Panc1 (cell line): ENCODE results near the gene CHI3L1. TPM values are rescaled to one million over a fixed set of nuclear protein-coding genes. Genes with fewer than 3 reads are reported as not detected.

Experiments
- ATAC-seq: fragments of 200-7000 bp; cut with Tn5 transposase; 2 replicates; pipeline ENCODE4 v1.9.1; 2020; ENCODE audit warnings: mild to moderate bottlenecking, moderate library complexity
- BruUV-seq: library from RNA; stranded (reverse); fragments of 400-500 nt; replicated peaks from 2 replicates; lab custom pipeline; 2021; lab: Mats Ljungman, UMichigan
- CTCF ChIA-PET: fragments of 300-600 bp; sonication (Branson Sonifier 250); formaldehyde crosslinking; loops from one replicate; lab custom pipeline; 2022; ENCODE audit warnings: antibody characterized with exemption; lab: Charles Lee
- POLR2A ChIA-PET: fragments of 300-600 bp; sonication (Branson Sonifier 250); formaldehyde crosslinking; loops from one replicate; lab custom pipeline; 2022; ENCODE audit warnings: antibody characterized with exemption; lab: Charles Lee
- DNase-seq: peaks from one replicate; pipeline ENCODE4 v3.0.0-alpha.2; 2010; ENCODE audit warnings: low read depth, low spot score
- H3K27ac ChIP-seq: 2 replicates; pipeline ENCODE4 v1.5.1; 2011; ENCODE audit warnings: mild to moderate bottlenecking, low read length, inconsistent platforms
- H3K27me3 ChIP-seq: fragments of 200-500 bp; sonication (Bioruptor generic); 2 replicates; pipeline ENCODE4 v1.6.0; 2014; ENCODE audit warnings: low read length, inconsistent platforms; ENCODE audit not compliant: control insufficient read depth, insufficient read depth
- H3K36me3 ChIP-seq: fragments of 200-500 bp; sonication (Bioruptor generic); 2 replicates; pipeline ENCODE4 v1.5.1; 2014; ENCODE audit warnings: inconsistent platforms, mild to moderate bottlenecking, low read length, moderate library complexity; ENCODE audit not compliant: control insufficient read depth, insufficient read depth
- H3K4me1 ChIP-seq: 2 replicates; pipeline ENCODE4 v1.5.1; 2011; ENCODE audit warnings: inconsistent platforms, mild to moderate bottlenecking, low read length, moderate library complexity; ENCODE audit not compliant: control insufficient read depth, insufficient read depth
- H3K4me3 ChIP-seq, 2 experiments: 2 replicates each; pipeline ENCODE4 v1.5.1; 2011 to 2012; ENCODE audit warnings: low read depth in 2 of 2, low read length in 2 of 2, mild to moderate bottlenecking in 2 of 2, inconsistent platforms in 1 of 2, moderate library complexity in 1 of 2
- H3K9me3 ChIP-seq: fragments of 200-500 bp; sonication (Bioruptor generic); 2 replicates; pipeline ENCODE4 v1.5.1; 2014; ENCODE audit warnings: low read depth, mild to moderate bottlenecking, inconsistent platforms, low read length, moderate library complexity; ENCODE audit not compliant: control insufficient read depth, insufficient read depth
- CTCF ChIP-seq: fragments of 450-650 bp; IDR thresholded peaks from 2 replicates; pipeline ENCODE4 v1.5.1; 2017; ENCODE audit warnings: mild to moderate bottlenecking
- POLR2AphosphoS5 ChIP-seq: IDR thresholded peaks from 2 replicates; pipeline ENCODE4 v1.6.1; 2012; ENCODE audit warnings: mild to moderate bottlenecking, low read depth, low read length, moderate library complexity
- REST ChIP-seq, 2 experiments: IDR thresholded peaks; 2 replicates each; pipeline ENCODE4 v1.6.1; 2011 to 2012; ENCODE audit warnings: low read depth in 2 of 2, control low read depth in 1 of 2, low read length in 1 of 2, mild to moderate bottlenecking in 1 of 2, moderate library complexity in 1 of 2; ENCODE audit not compliant: insufficient read depth in 1 of 2
- SIN3A ChIP-seq: IDR thresholded peaks from 2 replicates; pipeline ENCODE4 v1.6.1; 2012; ENCODE audit warnings: low read depth, mild to moderate bottlenecking, low read length, moderate library complexity, borderline replicate concordance; ENCODE audit not compliant: insufficient read depth
- TCF7L2 ChIP-seq: IDR thresholded peaks from 2 replicates; pipeline ENCODE4 v1.6.1; 2011; ENCODE audit warnings: mild to moderate bottlenecking, low read depth, low read length, inconsistent platforms
- in situ Hi-C: cut with HindIII; loops from 2 replicates; pipeline ENCODE4 v1.10.0; 2016; ENCODE audit warnings: low sequenced_read_pairs, low pct_unique_long_range_greater_than_20kb
- intact Hi-C: fragments of 100-400 bp; cut with micrococcal nuclease; formaldehyde crosslinking; loops from one replicate; pipeline ENCODE4 v1.10.0; 2022; ENCODE audit not compliant: unreplicated experiment
- total RNA-seq: library from RNA; stranded (reverse); gene quantifications from one replicate; pipeline ENCODE4 v1.2.1, GENCODE V29; 2021; ENCODE audit not compliant: unreplicated experiment

Gene CHI3L1
- total RNA-seq, 1 experiment from 2014 or later, result 0.10 TPM

- Histone ChIP-seq H3K4me3 (no peak overlapping the region), H3K27me3 (no peaks in the 10 kb centered on the region), H3K27ac (no peak overlapping the region), H3K9me3 (no peaks in the 10 kb centered on the region), H3K4me1 (no peaks in the 10 kb centered on the region), H3K36me3 (no peaks in the 10 kb centered on the region)
- ChIA-PET CTCF (no interaction called here), POLR2A (no interaction called here)
- DNase-seq (no peak), ATAC-seq (no peak)
- in situ Hi-C loops, result no loop called here
- TF ChIP-seq CTCF, result no peak
- TF ChIP-seq REST (IDR thresholded peaks at IDR 0.05; ENCODE audit: insufficient read depth in 1 of 2, low read depth in 2 of 2, low read length in 1 of 2), result no peak
- no peak for TF ChIP-seq POLR2AphosphoS5
- no peak for TF ChIP-seq SIN3A
- no peak for TF ChIP-seq TCF7L2
- intact Hi-C loops, result no loop called here
- BruUV-seq, result no TSS peak
These were observed 8.4 kb downstream of the CHI3L1 start for GRCh38 chr1:203178083-203178482.

- DNase-seq, result no peak
- Histone ChIP-seq H3K27me3 (no peaks in the 10 kb centered on the region), H3K4me3 (no peak overlapping the region), H3K9me3 (no peaks in the 10 kb centered on the region), H3K27ac (no peak overlapping the region), H3K4me1 (no peaks in the 10 kb centered on the region), H3K36me3 (no peaks in the 10 kb centered on the region)
- CTCF ChIA-PET, result no interaction called here
- ATAC-seq, result peak; percentile 35; the same call in 1 of the 2 replicates
- BruUV-seq, result no TSS peak
- POLR2A ChIA-PET, result no interaction called here
- TF ChIP-seq REST (IDR thresholded peaks at IDR 0.05; ENCODE audit: insufficient read depth in 1 of 2, low read depth in 2 of 2, low read length in 1 of 2) (no peak), CTCF (no peak), SIN3A (no peak), TCF7L2 (no peak)
- in situ Hi-C loops, result no loop called here
- intact Hi-C loops, result no loop called here
These were observed 8.9 kb downstream of the CHI3L1 start for GRCh38 chr1:203177470-203178039.
